ENCODE results near the gene FGD5.

FGD5 gene

DNA sequence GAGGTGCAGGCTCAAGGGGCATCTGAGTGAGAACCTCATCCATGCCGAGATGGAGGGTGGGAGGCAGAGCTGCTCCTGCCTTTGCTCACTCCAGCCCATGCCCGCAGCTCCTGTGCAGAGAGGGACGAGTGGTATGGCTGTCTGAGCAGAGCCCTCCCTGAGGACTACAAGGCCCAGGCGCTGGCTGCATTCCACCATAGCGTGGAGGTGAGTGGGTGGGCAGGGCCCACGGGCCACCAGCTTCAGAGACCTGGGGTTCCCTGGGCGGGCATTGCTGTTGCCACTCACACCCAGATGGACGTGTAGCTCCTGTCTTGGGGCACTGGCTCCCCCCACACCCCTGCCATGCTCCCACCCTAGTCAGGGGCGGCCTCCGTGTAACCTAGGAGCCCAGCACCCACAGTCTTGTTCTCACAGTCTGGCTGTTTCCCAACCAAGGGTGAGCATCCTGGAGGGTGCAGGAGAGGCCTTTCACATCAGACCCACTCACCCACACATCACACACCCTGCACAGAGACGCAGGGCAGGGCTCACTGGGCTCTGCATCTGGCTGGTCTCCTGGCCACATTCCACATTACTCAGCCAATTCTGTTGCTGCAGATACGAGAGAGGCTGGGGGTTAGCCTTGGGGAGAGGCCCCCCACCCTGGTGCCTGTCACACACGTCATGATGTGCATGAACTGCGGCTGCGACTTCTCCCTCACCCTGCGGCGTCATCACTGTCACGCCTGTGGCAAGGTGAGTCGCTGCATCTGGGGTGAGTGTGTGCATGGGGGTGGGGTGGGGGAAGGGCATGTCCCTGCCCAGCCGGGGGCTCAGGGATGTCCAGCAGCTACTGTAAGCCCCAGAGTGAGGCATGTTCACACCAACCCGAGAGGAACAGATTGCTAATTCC lies 103.3 kb downstream of the FGD5 start:
- Histone ChIP-seq H3K36me3 (ENCODE audit: control insufficient read depth, low read length) (no peaks in the 10 kb centered on the region), H3K9me2 (replicated peaks; ENCODE audit: control insufficient read depth, low read length) (no peaks in the 10 kb centered on the region), H3K9me3 (ENCODE audit: control insufficient read depth, insufficient read depth, low read length) (no peaks in the 10 kb centered on the region), H3K4me2 (ENCODE audit: low read length) (no peak overlapping the region), H4K20me1 (ENCODE audit: control insufficient read depth, insufficient read depth, low read depth, low read length) (no peaks in the 10 kb centered on the region), H3K4me1 (ENCODE audit: control insufficient read depth, low read length) (no peaks in the 10 kb centered on the region), H3K27me3 (ENCODE audit: control insufficient read depth, low read length) (no peaks in the 10 kb centered on the region), H3K79me2 (ENCODE audit: control insufficient read depth, low read length) (no peaks in the 10 kb centered on the region), H3K4me3 (ENCODE audit: low read length) (no peak overlapping the region), H3K27ac (ENCODE audit: low read depth, low read length) (no peak overlapping the region), H3F3A (ENCODE audit: control insufficient read depth, insufficient read depth) (no peaks in the 10 kb centered on the region)
- TF ChIP-seq, protein P1, sequence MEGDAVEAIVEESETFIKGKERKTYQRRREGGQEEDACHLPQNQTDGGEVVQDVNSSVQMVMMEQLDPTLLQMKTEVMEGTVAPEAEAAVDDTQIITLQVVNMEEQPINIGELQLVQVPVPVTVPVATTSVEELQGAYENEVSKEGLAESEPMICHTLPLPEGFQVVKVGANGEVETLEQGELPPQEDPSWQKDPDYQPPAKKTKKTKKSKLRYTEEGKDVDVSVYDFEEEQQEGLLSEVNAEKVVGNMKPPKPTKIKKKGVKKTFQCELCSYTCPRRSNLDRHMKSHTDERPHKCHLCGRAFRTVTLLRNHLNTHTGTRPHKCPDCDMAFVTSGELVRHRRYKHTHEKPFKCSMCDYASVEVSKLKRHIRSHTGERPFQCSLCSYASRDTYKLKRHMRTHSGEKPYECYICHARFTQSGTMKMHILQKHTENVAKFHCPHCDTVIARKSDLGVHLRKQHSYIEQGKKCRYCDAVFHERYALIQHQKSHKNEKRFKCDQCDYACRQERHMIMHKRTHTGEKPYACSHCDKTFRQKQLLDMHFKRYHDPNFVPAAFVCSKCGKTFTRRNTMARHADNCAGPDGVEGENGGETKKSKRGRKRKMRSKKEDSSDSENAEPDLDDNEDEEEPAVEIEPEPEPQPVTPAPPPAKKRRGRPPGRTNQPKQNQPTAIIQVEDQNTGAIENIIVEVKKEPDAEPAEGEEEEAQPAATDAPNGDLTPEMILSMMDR (IDR thresholded peaks at IDR 0.05; ENCODE audit: low read depth, low read length, poor library complexity, severe bottlenecking), result no peak
- no peak for TF ChIP-seq EZH2phosphoT487 (IDR thresholded peaks at IDR 0.05; ENCODE audit: borderline replicate concordance, low read length)

DNA sequence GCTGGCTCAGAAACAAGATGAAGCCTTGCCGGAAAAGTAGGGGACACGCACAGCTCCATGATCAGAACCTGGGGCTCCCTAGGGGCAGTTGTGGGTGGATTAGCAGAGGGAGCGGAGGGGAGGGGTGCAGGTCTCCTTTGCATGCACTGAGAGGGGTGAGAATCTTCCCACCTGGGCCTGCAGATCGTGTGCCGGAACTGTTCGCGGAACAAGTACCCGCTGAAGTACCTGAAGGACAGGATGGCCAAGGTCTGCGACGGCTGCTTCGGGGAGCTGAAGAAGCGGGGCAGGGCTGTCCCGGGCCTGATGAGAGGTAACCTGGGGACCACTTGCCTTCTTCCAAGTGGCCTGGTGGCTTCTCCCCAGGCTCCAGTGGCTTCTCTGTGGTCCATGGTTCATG lies 104.1 kb downstream of the FGD5 start:
- Histone ChIP-seq H3K4me3 (ENCODE audit: low read length) (no peak overlapping the region), H3K9me3 (ENCODE audit: control insufficient read depth, insufficient read depth, low read length) (no peaks in the 10 kb centered on the region), H3K36me3 (ENCODE audit: control insufficient read depth, low read length) (no peaks in the 10 kb centered on the region), H3K79me2 (ENCODE audit: control insufficient read depth, low read length) (no peaks in the 10 kb centered on the region), H3K27ac (ENCODE audit: low read depth, low read length) (no peak overlapping the region), H4K20me1 (ENCODE audit: control insufficient read depth, insufficient read depth, low read depth, low read length) (no peaks in the 10 kb centered on the region), H3K27me3 (ENCODE audit: control insufficient read depth, low read length) (no peaks in the 10 kb centered on the region), H3F3A (ENCODE audit: control insufficient read depth, insufficient read depth) (no peaks in the 10 kb centered on the region), H3K4me1 (ENCODE audit: control insufficient read depth, low read length) (no peaks in the 10 kb centered on the region), H3K4me2 (ENCODE audit: low read length) (no peak overlapping the region), H3K9me2 (replicated peaks; ENCODE audit: control insufficient read depth, low read length) (no peaks in the 10 kb centered on the region)
- TF ChIP-seq, protein P1 (IDR thresholded peaks at IDR 0.05; ENCODE audit: low read depth, low read length, poor library complexity, severe bottlenecking), result no peak
- no peak for TF ChIP-seq EZH2phosphoT487 (IDR thresholded peaks at IDR 0.05; ENCODE audit: borderline replicate concordance, low read length)

DNA sequence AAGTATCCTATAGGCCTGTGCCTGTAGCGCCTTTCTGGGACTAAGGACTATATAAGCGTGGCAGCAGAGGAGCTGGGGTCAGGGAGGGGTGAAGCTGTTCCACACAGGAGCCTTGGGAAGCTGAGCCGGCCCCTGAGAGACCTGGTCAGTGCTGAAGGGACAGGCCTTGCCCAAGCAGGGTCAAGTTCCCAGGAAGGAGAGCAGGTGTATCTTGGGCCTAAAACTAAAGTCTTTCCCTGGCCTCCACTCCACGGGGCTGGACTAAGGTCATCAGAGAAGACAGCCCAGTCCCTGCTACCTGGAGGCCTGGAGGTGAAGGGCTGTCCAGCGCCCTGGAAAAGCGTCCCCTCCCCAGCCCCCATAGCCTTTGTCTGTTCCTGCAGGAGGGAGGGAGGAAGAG lies 104.7 kb downstream of the FGD5 start:
- H3K27ac ChIP-seq (ENCODE audit: low read depth, low read length), result no peak overlapping the region
- no peaks in the 10 kb centered on the region for H3F3A ChIP-seq (ENCODE audit: control insufficient read depth, insufficient read depth)
- H3K9me2 ChIP-seq (replicated peaks; ENCODE audit: control insufficient read depth, low read length), result no peaks in the 10 kb centered on the region
- no peaks in the 10 kb centered on the region for H3K36me3 ChIP-seq (ENCODE audit: control insufficient read depth, low read length)
- H3K4me3 ChIP-seq (ENCODE audit: low read length), result no peak overlapping the region
- no peak overlapping the region for H3K4me2 ChIP-seq (ENCODE audit: low read length)
- no peaks in the 10 kb centered on the region for H3K27me3 ChIP-seq (ENCODE audit: control insufficient read depth, low read length)
- no peaks in the 10 kb centered on the region for H3K79me2 ChIP-seq (ENCODE audit: control insufficient read depth, low read length)
- H3K9me3 ChIP-seq (ENCODE audit: control insufficient read depth, insufficient read depth, low read length), result no peaks in the 10 kb centered on the region
- H4K20me1 ChIP-seq (ENCODE audit: control insufficient read depth, insufficient read depth, low read depth, low read length), result no peaks in the 10 kb centered on the region
- TF ChIP-seq EZH2phosphoT487 (IDR thresholded peaks at IDR 0.05; ENCODE audit: borderline replicate concordance, low read length), result no peak
- TF ChIP-seq, protein P1 (IDR thresholded peaks at IDR 0.05; ENCODE audit: low read depth, low read length, poor library complexity, severe bottlenecking), result no peak
- H3K4me1 ChIP-seq (ENCODE audit: control insufficient read depth, low read length), result no peaks in the 10 kb centered on the region
